DND-41 (cell line): ENCODE results near the gene PRND.

ENCODE experiments used
- ATAC-seq: fragments of 200-7000 bp; cut with Tn5 transposase; 3 replicates; pipeline ENCODE4 v1.9.1; 2021; ENCODE audit warnings: low read depth; ENCODE audit not compliant: insufficient read depth
- DNase-seq: peaks from one replicate; pipeline ENCODE4 v3.0.0-alpha.2; 2020
- H2AFZ ChIP-seq: 2 replicates; pipeline ENCODE4 v1.6.0; 2012; ENCODE audit warnings: low read depth, low read length
- H3K27ac ChIP-seq: 2 replicates; pipeline ENCODE4 v1.5.1; 2012; ENCODE audit warnings: low read length, inconsistent platforms
- H3K27me3 ChIP-seq: fragments of 200-600 bp; sonication (generic); 2 replicates; pipeline ENCODE4 v1.6.0; 2012; ENCODE audit warnings: low read length, mild to moderate bottlenecking, inconsistent platforms; ENCODE audit not compliant: insufficient read depth, poor library complexity
- H3K36me3 ChIP-seq: 2 replicates; pipeline ENCODE4 v1.5.1; 2012; ENCODE audit warnings: low read length, inconsistent platforms; ENCODE audit not compliant: insufficient read depth
- H3K4me1 ChIP-seq: 2 replicates; pipeline ENCODE4 v1.5.1; 2012; ENCODE audit warnings: mild to moderate bottlenecking, low read length; ENCODE audit not compliant: insufficient read depth
- H3K4me2 ChIP-seq: 2 replicates; pipeline ENCODE4 v1.6.0; 2012; ENCODE audit warnings: mild to moderate bottlenecking, moderate library complexity, low read length, inconsistent platforms; ENCODE audit not compliant: insufficient read depth
- H3K4me3 ChIP-seq, 2 experiments: fragments of 200-600 bp in 1 of 2; shearing (Covaris generic) in 1 of 2; 2 replicates each; pipeline ENCODE4 v1.5.1; 2012 to 2016; ENCODE audit warnings: inconsistent platforms in 2 of 2, low read length in 2 of 2, mild to moderate bottlenecking in 2 of 2, low read depth in 1 of 2, moderate library complexity in 1 of 2
- H3K79me2 ChIP-seq: 2 replicates; pipeline ENCODE4 v1.6.0; 2012; ENCODE audit warnings: low read length, inconsistent platforms; ENCODE audit not compliant: insufficient read depth
- H3K9ac ChIP-seq: 2 replicates; pipeline ENCODE4 v1.6.0; 2012; ENCODE audit warnings: low read depth, mild to moderate bottlenecking, inconsistent platforms, low read length, moderate library complexity
- H3K9me3 ChIP-seq: 2 replicates; pipeline ENCODE4 v1.5.1; 2012; ENCODE audit warnings: low read length, moderate library complexity, mild to moderate bottlenecking, inconsistent platforms; ENCODE audit not compliant: insufficient read depth, severe bottlenecking
- H4K20me1 ChIP-seq: 2 replicates; pipeline ENCODE4 v1.6.0; 2012; ENCODE audit warnings: low read length; ENCODE audit not compliant: insufficient read depth
- EZH2 ChIP-seq: IDR thresholded peaks from 3 replicates; pipeline ENCODE4 v1.6.1; 2012; ENCODE audit warnings: borderline replicate concordance, low read depth, mild to moderate bottlenecking, moderate library complexity, low read length, inconsistent platforms; ENCODE audit not compliant: severe bottlenecking
- TF ChIP-seq, protein P1 (sequence below): IDR thresholded peaks from 2 replicates; pipeline ENCODE4 v1.5.1; 2012; ENCODE audit warnings: borderline replicate concordance, low read length, moderate library complexity, mild to moderate bottlenecking; ENCODE audit not compliant: poor library complexity, severe bottlenecking; ENCODE audit errors: extremely low read depth

Gene PRND, protein sequence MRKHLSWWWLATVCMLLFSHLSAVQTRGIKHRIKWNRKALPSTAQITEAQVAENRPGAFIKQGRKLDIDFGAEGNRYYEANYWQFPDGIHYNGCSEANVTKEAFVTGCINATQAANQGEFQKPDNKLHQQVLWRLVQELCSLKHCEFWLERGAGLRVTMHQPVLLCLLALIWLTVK

DNA sequence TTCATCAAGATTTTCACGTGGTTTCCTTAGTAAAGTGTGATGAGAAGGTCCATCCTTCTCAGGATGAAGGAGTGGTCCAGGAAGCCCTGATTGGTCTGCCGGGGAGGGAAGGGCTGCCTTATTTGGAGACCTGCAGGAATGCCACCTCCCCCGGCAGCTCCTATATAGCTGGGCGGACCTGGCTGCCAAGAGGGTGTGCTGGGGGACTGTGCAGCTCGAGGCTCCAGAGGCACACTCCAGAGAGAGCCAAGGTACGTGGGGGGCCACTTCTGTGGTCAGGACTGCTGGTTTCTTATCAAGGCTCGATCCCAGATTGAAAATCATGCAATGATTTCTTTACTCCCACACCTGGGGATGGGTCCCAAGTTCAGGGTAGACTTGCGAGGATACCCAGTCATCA, at the start of gene PRND:
Gene PRND (plus strand): TSS at position 191 of the 400 bp plus-strand sequence. CDS start 2,643 bp downstream, outside the sequence.
- Histone ChIP-seq H3K9me3 (no peaks in the 10 kb centered on the region), H3K9ac (no peak within 1 kb of the TSS)

DNA sequence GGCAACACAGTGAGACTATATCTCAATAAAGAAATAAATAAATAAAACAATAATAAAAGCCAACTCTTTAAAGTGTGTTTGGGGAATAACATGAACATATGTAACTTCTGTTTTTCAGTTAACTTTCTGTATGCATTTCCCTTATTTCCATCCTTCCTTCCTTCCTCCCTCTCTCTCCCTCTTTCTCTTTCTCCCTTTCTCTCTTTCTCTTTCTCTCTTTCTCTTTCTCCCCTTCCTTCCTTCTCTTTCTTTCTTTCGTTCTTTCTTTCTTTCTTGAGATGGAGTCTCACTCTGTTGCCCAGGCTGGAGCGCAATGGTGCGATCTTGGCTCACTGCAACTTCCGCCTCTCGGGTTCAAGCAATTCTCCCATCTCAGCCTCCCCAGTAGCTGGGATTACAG, 48.8 kb upstream of the PRND start:
- H3K27me3 ChIP-seq: peaks cover 12% of the 10 kb centered on the region
- H3K4me3 ChIP-seq: no peak overlapping the region
- TF ChIP-seq EZH2: no peak
- TF ChIP-seq, protein P1, sequence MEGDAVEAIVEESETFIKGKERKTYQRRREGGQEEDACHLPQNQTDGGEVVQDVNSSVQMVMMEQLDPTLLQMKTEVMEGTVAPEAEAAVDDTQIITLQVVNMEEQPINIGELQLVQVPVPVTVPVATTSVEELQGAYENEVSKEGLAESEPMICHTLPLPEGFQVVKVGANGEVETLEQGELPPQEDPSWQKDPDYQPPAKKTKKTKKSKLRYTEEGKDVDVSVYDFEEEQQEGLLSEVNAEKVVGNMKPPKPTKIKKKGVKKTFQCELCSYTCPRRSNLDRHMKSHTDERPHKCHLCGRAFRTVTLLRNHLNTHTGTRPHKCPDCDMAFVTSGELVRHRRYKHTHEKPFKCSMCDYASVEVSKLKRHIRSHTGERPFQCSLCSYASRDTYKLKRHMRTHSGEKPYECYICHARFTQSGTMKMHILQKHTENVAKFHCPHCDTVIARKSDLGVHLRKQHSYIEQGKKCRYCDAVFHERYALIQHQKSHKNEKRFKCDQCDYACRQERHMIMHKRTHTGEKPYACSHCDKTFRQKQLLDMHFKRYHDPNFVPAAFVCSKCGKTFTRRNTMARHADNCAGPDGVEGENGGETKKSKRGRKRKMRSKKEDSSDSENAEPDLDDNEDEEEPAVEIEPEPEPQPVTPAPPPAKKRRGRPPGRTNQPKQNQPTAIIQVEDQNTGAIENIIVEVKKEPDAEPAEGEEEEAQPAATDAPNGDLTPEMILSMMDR: no peak
- no peaks in the 10 kb centered on the region for H4K20me1 ChIP-seq
- ATAC-seq: no peak
- H3K4me2 ChIP-seq: no peak overlapping the region
- no peaks in the 10 kb centered on the region for H3K36me3 ChIP-seq
- no peak for DNase-seq
- H3K79me2 ChIP-seq: no peaks in the 10 kb centered on the region
- H3K4me1 ChIP-seq: no peaks in the 10 kb centered on the region
- H3K27ac ChIP-seq: no peak overlapping the region
- no peak overlapping the region for H3K9ac ChIP-seq
- no peaks in the 10 kb centered on the region for H3K9me3 ChIP-seq
- no peak overlapping the region for H2AFZ ChIP-seq

More for the DNA sequence above, at the start of gene PRND:
- H3K79me2 ChIP-seq: no peaks in the 10 kb centered on the region
- no peak for TF ChIP-seq EZH2
- TF ChIP-seq, protein P1: no peak
- no peak within 1 kb of the TSS for H3K4me3 ChIP-seq
- DNase-seq: no peak
- H2AFZ ChIP-seq: no peak within 1 kb of the TSS
- H3K27me3 ChIP-seq: peaks cover 6% of the 10 kb centered on the region
- H3K36me3 ChIP-seq: no peaks in the 10 kb centered on the region
- no peak within 1 kb of the TSS for H3K4me2 ChIP-seq
- H4K20me1 ChIP-seq: no peaks in the 10 kb centered on the region
- H3K27ac ChIP-seq: no peak within 1 kb of the TSS
- peaks cover 3% of the 10 kb centered on the region; the same call in 1 of the 2 replicates for H3K4me1 ChIP-seq
- no peak for ATAC-seq

DNA sequence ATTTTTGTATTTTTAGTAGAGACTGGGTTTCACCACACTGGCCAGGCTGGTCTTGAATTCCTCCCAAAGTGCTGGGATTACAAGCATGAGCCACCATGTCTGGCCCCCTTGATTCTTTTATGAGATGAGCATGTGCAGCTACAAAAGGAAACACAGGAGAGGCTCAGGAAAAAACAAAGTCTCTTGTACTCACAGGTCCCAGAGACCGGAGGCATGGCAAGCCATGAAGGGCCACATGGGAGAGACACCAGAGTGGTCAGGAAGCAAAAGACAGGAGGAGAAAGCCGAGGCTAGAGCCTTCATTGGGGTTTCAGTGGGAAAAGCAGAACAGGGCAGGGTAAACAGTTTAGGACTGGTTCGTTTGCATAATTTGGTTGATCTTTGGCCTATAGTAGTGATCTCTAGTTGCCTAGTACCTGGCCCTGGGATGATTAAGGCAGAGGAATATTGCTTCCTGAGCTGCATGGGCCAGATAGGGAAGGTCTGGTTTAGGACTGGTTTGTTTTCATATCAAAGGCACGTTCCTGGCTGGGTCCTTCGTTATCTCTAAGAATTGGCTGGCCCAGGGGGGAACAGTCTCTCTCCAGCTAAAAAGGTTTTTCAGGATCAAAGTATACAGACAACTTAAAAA, 48.2 kb upstream of the PRND start:
- H3K9ac ChIP-seq: no peak overlapping the region
- H3K27ac ChIP-seq: no peak overlapping the region
- no peak overlapping the region for H2AFZ ChIP-seq
- H3K79me2 ChIP-seq: no peaks in the 10 kb centered on the region
- H3K4me1 ChIP-seq: no peaks in the 10 kb centered on the region
- ATAC-seq: no peak
- DNase-seq: no peak
- H3K27me3 ChIP-seq: peaks cover 17% of the 10 kb centered on the region
- no peaks in the 10 kb centered on the region for H3K36me3 ChIP-seq
- no peak overlapping the region for H3K4me2 ChIP-seq
- no peak overlapping the region for H3K4me3 ChIP-seq
- H3K9me3 ChIP-seq: no peaks in the 10 kb centered on the region
- TF ChIP-seq, protein P1: no peak
- TF ChIP-seq EZH2: no peak
- H4K20me1 ChIP-seq: no peaks in the 10 kb centered on the region
